Activated T-helper 1 cell treated with anti-CD3 and anti-CD28 coated beads, Interleukin-12 subunit alpha, Interleukin-12 subunit beta, Interleukin-2, Interleukin-4 antibody, amounts not matched to agents 30 ng/mL and 10 ng/mL and 1 ng/mL, durations not matched to agents 14 hours and 24 hours and 36 hours (primary cell): Measurements from ENCODE around the gene SLC4A9. TPM values are rescaled to one million over a fixed set of nuclear protein-coding genes. Genes with fewer than 3 reads are reported as not detected.
A peak's percentile ranks its signal among the peaks of the same experiment; 100 is the strongest.

ENCODE experiments used
- DNase-seq: peaks from one replicate; pipeline ENCODE4 v3.0.0; 2021; ENCODE audit warnings: low spot score
- H3K27ac Mint-ChIP-seq: one replicate; pipeline ENCODE4 v1.8.0; 2021; ENCODE audit warnings: mild to moderate bottlenecking, mixed read lengths
- H3K27me3 Mint-ChIP-seq: one replicate; pipeline ENCODE4 v1.8.0; 2022; ENCODE audit warnings: mild to moderate bottlenecking, moderate library complexity, mixed read lengths; ENCODE audit not compliant: insufficient read depth
- H3K36me3 Mint-ChIP-seq: one replicate; pipeline ENCODE4 v1.8.0; 2021; ENCODE audit warnings: low read depth, mixed read lengths
- H3K4me1 Mint-ChIP-seq: one replicate; pipeline ENCODE4 v1.8.0; 2021; ENCODE audit warnings: low read depth, mixed read lengths
- H3K4me3 Mint-ChIP-seq: one replicate; pipeline ENCODE4 v1.8.0; 2021; ENCODE audit warnings: mild to moderate bottlenecking, moderate library complexity, mixed read lengths
- H3K9me3 Mint-ChIP-seq: one replicate; pipeline ENCODE4 v1.8.0; 2021; ENCODE audit warnings: mixed read lengths
- intact Hi-C: fragments of 100-400 bp; cut with micrococcal nuclease; formaldehyde crosslinking; loops from one replicate; pipeline ENCODE4 v1.15.1; 2024
- total RNA-seq: library from RNA; stranded (reverse); gene quantifications from 2 replicates; pipeline ENCODE4 v1.2.3, GENCODE V29; 2022

SLC4A9 gene
- total RNA-seq, 1 donor from 2014 or later = not detected

GRCh38 chr5:140357726-140358093, 2.3 kb upstream of the SLC4A9 start:
- Mint-ChIP-seq H3K27ac (no peak overlapping the region), H3K36me3 (no peaks in the 10 kb centered on the region), H3K4me1 (peaks cover 17% of the 10 kb centered on the region), H3K9me3 (no peaks in the 10 kb centered on the region), H3K4me3 (peak overlapping the region; percentile 74), H3K27me3 (peaks cover 4% of the 10 kb centered on the region)
- intact Hi-C loops = loop anchor here (1.0 kb wide), 4 partner anchors 11 to 117 kb away; partner anchors contain the start of genes HBEGF and PFDN1
- DNase-seq = peak; percentile 71

- no peak overlapping the region for H3K4me3 Mint-ChIP-seq
- H3K36me3 Mint-ChIP-seq = no peaks in the 10 kb centered on the region
- no peak for DNase-seq
- intact Hi-C loops = no loop called here
- no peaks in the 10 kb centered on the region for H3K9me3 Mint-ChIP-seq
- no peak overlapping the region for H3K27ac Mint-ChIP-seq
- peaks cover 4% of the 10 kb centered on the region for H3K27me3 Mint-ChIP-seq
- peaks cover 23% of the 10 kb centered on the region for H3K4me1 Mint-ChIP-seq
These were observed 1.2 kb upstream of the SLC4A9 start for GRCh38 chr5:140358738-140359310.

DNA sequence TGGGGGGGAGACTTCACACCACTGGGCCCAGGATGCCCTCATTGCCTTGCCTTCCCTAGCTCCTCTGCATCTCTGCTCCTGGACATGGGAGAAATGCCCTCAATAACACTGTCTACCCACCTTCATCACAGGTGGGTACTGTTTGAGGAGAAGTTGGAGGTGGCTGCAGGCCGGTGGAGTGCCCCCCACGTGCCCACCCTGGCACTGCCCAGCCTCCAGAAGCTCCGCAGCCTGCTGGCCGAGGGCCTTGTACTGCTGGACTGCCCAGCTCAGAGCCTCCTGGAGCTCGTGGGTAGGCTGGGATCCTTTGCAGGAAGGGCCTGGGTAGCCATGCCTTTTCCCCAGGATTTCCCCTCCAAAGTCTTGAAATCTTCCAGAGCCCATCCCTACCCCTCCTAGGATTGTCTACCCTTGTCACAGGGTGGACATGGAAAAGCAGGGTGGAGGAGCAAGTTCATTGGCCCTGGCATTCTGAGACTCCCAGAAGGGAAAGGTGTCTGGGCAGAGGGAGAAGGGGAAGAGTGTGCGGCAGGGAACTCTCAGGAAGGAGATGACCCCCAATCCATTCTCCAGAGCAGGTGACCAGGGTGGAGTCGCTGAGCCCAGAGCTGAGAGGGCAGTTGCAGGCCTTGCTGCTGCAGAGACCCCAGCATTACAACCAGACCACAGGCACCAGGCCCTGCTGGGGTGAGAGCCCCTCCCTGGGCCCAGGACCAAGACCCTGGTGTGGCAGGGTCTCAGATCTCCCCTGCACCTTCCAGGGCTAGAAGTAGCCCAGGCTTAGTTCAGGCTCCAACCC, 886 bp downstream of the SLC4A9 start:
- Mint-ChIP-seq H3K27ac (no peak overlapping the region), H3K9me3 (no peaks in the 10 kb centered on the region), H3K4me3 (no peak overlapping the region), H3K36me3 (no peaks in the 10 kb centered on the region), H3K4me1 (peaks cover 23% of the 10 kb centered on the region), H3K27me3 (peaks cover 4% of the 10 kb centered on the region)
- intact Hi-C loops = no loop called here
- no peak for DNase-seq

GRCh38 chr5:140361901-140362300, 1.9 kb downstream of the SLC4A9 start:
- no peak for DNase-seq
- no peaks in the 10 kb centered on the region for H3K9me3 Mint-ChIP-seq
- peaks cover 18% of the 10 kb centered on the region for H3K4me1 Mint-ChIP-seq
- H3K36me3 Mint-ChIP-seq = no peaks in the 10 kb centered on the region
- peaks cover 4% of the 10 kb centered on the region for H3K27me3 Mint-ChIP-seq
- H3K27ac Mint-ChIP-seq = no peak overlapping the region
- intact Hi-C loops = no loop called here
- no peak overlapping the region for H3K4me3 Mint-ChIP-seq

DNA sequence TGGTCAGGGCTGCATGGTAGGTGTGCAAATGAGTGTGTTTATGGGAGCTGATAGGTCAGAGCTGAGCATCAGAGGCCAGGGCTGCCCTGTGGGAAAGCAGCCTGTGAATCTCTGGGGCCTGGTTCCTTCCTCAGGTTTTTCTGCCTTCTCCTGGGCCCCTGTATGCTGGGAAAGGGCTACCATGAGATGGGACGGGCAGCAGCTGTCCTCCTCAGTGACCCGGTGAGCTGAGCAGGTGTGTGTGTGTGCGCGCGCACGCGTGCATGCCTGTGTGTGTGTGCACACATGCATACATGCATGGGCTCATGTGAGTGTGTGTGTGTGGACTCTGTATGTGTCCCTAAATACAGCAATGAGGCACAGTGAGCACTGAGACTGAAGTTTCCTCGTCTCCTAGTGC, 2.3 kb downstream of the SLC4A9 start:
- Mint-ChIP-seq H3K27me3 (peaks cover 4% of the 10 kb centered on the region), H3K4me3 (no peak overlapping the region), H3K9me3 (no peaks in the 10 kb centered on the region), H3K36me3 (no peaks in the 10 kb centered on the region), H3K27ac (no peak overlapping the region), H3K4me1 (peaks cover 13% of the 10 kb centered on the region)
- intact Hi-C loops = no loop called here
- no peak for DNase-seq

DNA sequence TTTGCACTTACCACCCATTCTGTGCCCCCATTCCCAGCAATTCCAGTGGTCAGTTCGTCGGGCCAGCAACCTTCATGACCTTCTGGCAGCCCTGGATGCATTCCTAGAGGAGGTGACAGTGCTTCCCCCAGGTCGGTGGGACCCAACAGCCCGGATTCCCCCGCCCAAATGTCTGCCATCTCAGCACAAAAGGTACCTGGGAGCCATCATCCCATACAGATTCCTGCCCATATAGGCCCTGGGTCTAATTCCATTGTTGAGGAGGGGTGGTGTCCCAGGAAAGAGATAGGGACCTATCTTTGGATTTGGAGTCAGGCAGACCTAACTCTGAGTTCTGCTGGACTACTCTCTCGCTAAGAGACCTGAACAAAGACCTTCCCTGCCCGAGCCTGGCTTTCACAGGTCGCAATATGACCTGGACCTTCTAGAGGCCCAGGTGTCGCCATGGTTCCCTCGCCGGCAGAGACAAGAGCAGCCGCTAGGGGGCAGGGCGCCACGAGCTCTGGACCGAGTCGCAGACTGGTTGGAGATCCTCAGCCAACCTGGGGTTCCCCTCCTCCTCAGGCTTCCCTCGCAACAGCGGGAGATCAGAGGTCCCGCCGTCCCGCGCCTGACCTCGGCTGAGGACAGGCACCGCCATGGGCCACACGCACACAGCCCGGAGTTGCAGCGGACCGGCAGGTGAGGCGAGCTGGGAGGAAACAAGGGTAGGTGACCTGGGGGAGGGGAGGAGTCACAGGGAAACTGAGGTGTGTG, 3.1 kb downstream of the SLC4A9 start:
- Mint-ChIP-seq H3K9me3 (no peaks in the 10 kb centered on the region), H3K27me3 (peaks cover 2% of the 10 kb centered on the region), H3K4me1 (peaks cover 6% of the 10 kb centered on the region), H3K36me3 (no peaks in the 10 kb centered on the region), H3K27ac (peak overlapping the region; percentile 73), H3K4me3 (peak overlapping the region; percentile 79)
- intact Hi-C loops = loop anchor here (1.0 kb wide), 3 partner anchors 272 to 357 kb away; partner anchors contain the start of gene WDR55
- peak; percentile 79 for DNase-seq

GRCh38 chr5:140363631-140364471, 3.9 kb downstream of the SLC4A9 start:
- no peak overlapping the region for H3K27ac Mint-ChIP-seq

DNA sequence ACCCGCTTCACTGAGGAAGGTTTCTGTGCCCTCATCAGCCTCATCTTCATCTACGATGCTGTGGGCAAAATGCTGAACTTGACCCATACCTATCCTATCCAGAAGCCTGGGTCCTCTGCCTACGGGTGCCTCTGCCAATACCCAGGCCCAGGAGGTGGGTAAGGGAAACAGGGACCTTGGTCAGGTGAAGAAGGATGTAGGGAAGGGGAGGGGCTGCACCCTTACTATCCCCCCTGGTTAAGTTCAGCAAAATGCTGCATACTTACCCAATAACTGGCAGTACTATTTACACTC, 4.4 kb downstream of the SLC4A9 start:
- no peaks in the 10 kb centered on the region for H3K36me3 Mint-ChIP-seq
- DNase-seq = no peak
- intact Hi-C loops = no loop called here
- no peak overlapping the region for H3K4me3 Mint-ChIP-seq
- peaks cover 6% of the 10 kb centered on the region for H3K4me1 Mint-ChIP-seq
- H3K9me3 Mint-ChIP-seq = no peaks in the 10 kb centered on the region
- no peaks in the 10 kb centered on the region for H3K27me3 Mint-ChIP-seq
- H3K27ac Mint-ChIP-seq = no peak overlapping the region

More at GRCh38 chr5:140363631-140364471, 3.9 kb downstream of the SLC4A9 start:
- Mint-ChIP-seq H3K4me3 (peak overlapping the region; percentile 79), H3K27me3 (no peaks in the 10 kb centered on the region), H3K9me3 (no peaks in the 10 kb centered on the region), H3K36me3 (no peaks in the 10 kb centered on the region), H3K4me1 (peaks cover 6% of the 10 kb centered on the region)
- DNase-seq = no peak
- intact Hi-C loops = loop anchor here (1.0 kb wide), 3 partner anchors 271 to 356 kb away; partner anchors contain the start of gene WDR55

DNA sequence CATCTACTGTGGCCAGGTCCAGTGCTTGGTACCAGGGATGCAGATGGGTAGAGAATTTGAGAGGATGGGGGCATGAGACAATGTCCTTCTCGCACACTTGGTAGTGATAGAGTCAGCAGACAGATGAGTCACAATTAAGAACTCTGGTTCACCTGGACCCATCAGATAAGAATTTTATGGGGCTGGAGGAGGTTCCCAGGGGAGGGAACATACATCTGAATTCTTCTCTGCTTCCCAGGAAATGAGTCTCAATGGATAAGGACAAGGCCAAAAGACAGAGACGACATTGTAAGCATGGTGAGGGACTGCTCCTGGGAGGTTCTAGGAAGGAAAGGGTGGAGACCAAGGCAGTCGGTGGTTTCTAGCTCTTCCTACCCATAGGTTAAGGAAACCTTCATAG, 5.3 kb downstream of the SLC4A9 start:
- Mint-ChIP-seq H3K27me3 (no peaks in the 10 kb centered on the region), H3K4me3 (no peak overlapping the region)
- intact Hi-C loops = no loop called here

DNA sequence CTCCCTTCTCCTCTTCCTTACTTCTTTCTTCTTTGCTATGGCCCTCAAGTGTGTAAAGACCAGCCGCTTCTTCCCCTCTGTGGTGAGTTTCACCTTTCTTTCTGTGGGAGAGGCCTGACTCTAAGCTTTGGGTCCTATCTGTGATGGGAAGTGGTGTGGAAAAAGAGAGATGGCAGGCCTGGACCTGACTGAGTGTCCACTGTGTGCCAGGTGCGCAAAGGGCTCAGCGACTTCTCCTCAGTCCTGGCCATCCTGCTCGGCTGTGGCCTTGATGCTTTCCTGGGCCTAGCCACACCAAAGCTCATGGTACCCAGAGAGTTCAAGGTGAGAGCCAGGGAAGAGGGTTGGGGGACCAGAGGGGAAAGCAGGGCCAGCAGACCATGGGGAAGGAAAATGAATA, 5.9 kb downstream of the SLC4A9 start:
- Mint-ChIP-seq H3K27me3 (no peaks in the 10 kb centered on the region), H3K4me1 (peaks cover 6% of the 10 kb centered on the region), H3K36me3 (no peaks in the 10 kb centered on the region), H3K27ac (no peak overlapping the region), H3K4me3 (no peak overlapping the region), H3K9me3 (no peaks in the 10 kb centered on the region)
- intact Hi-C loops = no loop called here
- DNase-seq = no peak

More for the DNA sequence above, 5.3 kb downstream of the SLC4A9 start:
- Mint-ChIP-seq H3K27ac (no peak overlapping the region), H3K36me3 (no peaks in the 10 kb centered on the region), H3K9me3 (no peaks in the 10 kb centered on the region), H3K4me1 (peaks cover 6% of the 10 kb centered on the region)
- DNase-seq = no peak

GRCh38 chr5:140366589-140367255, 6.7 kb downstream of the SLC4A9 start:
- Mint-ChIP-seq H3K4me3 (no peak overlapping the region), H3K27ac (no peak overlapping the region)

More at GRCh38 chr5:140366589-140367255, 6.7 kb downstream of the SLC4A9 start:
- Mint-ChIP-seq H3K36me3 (no peaks in the 10 kb centered on the region), H3K4me1 (peaks cover 6% of the 10 kb centered on the region), H3K27me3 (no peaks in the 10 kb centered on the region), H3K9me3 (no peaks in the 10 kb centered on the region)
- intact Hi-C loops = no loop called here
- DNase-seq = no peak
